Stomach smooth muscle (tissue), 2 donors: ENCODE measurements around the gene TARDBP.
"Not testable (repeated sequence)": the region's sequence is repeated elsewhere in the genome, so short reads cannot be mapped to it uniquely, and the experiment has no call there.

Source experiments
- H3K27ac ChIP-seq: one replicate; pipeline ENCODE4 v1.7.0; 2013; ENCODE audit warnings: mild to moderate bottlenecking, low read length, inconsistent platforms
- H3K27me3 ChIP-seq, 2 donors: one replicate each; pipeline ENCODE4 v1.7.0; 2013; ENCODE audit warnings: low read length in 2 of 2; ENCODE audit not compliant: insufficient read depth in 2 of 2, control insufficient read depth in 1 of 2
- H3K36me3 ChIP-seq, 2 donors: one replicate each; pipeline ENCODE4 v1.7.0; 2013; ENCODE audit warnings: low read length in 2 of 2; ENCODE audit not compliant: control insufficient read depth in 2 of 2, insufficient read depth in 2 of 2
- H3K4me1 ChIP-seq: one replicate; pipeline ENCODE4 v1.7.0; 2013; ENCODE audit warnings: low read length; ENCODE audit not compliant: control insufficient read depth, insufficient read depth
- H3K4me3 ChIP-seq, 2 donors: one replicate each; pipeline ENCODE4 v1.7.0; 2013; ENCODE audit warnings: low read length in 2 of 2
- H3K9ac ChIP-seq, 2 donors: one replicate each; pipeline ENCODE4 v1.7.0; 2013; ENCODE audit warnings: low read length in 2 of 2, mild to moderate bottlenecking in 1 of 2
- H3K9me3 ChIP-seq, 2 donors: one replicate each; pipeline ENCODE4 v1.7.0; 2013; ENCODE audit warnings: low read length in 2 of 2; ENCODE audit not compliant: control insufficient read depth in 2 of 2
- donor health status: healthy.
- donor health status: Pancreatic carcinoma.

Gene TARDBP

DNA sequence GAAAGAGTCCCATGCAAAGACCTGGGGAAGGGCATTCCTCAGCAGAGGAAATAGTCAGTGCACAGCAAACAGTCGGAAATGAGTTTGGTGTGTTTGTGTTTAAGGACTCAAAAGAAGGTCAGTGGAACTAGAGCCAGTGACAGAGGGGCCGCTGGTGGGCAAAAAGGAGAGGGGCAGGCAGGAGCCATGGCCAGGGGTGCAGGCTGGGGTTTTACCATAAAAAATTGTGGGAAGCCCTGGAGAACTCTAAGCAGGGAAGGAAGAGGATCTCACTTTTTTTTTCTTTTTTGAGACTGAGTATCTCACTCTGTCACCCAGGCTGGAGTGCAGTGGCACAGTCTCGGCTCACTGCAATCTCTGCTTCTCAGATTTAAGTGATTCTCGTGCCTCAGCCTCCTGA lies 33.7 kb upstream of the TARDBP start:
- H3K36me3 ChIP-seq = no peaks in the 10 kb centered on the region
- no peak overlapping the region for H3K9ac ChIP-seq
- H3K4me1 ChIP-seq = peaks cover 16% of the 10 kb centered on the region
- H3K27ac ChIP-seq = peak overlapping the region; percentile 66
- no peaks in the 10 kb centered on the region for H3K9me3 ChIP-seq
- H3K4me3 ChIP-seq = no peak overlapping the region
- no peaks in the 10 kb centered on the region for H3K27me3 ChIP-seq

DNA sequence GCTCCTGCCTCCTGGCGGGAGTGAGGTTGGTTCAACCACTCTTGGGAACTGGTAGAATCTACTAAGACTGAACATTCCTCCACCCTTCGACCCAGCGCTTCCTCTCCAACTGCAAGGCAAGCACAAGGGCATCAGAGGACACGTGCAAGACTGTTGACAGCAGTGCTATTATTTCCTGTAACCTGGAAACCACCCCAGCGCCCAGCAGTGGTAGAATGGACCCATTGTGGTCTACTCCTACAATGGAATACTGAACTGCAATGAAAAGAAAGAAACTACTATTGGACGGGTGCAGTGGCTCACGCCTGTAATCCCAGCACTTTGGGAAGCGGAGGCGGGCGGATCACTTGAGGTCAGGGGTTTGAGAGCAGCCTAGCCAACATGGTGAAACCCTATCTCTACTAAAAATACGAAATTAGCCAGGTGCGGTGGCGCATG lies 33.0 kb upstream of the TARDBP start:
- Histone ChIP-seq H3K27ac (peak overlapping the region; percentile 66), H3K27me3 (no peaks in the 10 kb centered on the region), H3K4me1 (peaks cover 16% of the 10 kb centered on the region), H3K36me3 (no peaks in the 10 kb centered on the region), H3K9me3 (no peaks in the 10 kb centered on the region), H3K4me3 (no peak overlapping the region), H3K9ac (no peak overlapping the region)

DNA sequence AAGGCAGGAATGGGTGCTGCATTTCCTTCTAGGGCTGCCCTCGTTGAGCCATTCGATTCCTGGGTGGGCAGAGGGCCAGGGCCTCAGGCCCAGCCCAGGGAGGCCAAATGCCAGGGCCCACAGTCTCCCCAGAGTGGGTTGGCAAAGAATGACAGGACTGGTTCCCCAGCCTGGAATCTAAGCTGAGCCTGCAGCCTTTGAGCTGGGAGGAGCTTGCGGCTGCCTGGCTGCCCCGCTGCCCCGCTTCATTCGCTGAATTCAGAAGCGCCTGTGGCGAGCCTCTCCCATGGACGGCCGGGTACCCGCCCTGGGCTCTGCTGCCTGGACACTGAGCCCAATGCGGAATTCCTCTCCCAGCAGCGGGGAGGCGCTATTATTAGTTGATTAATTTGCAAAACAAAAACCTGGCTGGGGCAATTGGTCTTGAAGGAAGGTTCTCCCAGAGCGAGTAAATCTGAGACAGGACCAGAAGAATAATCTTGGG lies 32.3 kb upstream of the TARDBP start:
- Histone ChIP-seq H3K9ac (peak overlapping the region; percentile 71 to 81), H3K4me3 (peak overlapping the region; percentile 48 to 66), H3K4me1 (peaks cover 16% of the 10 kb centered on the region), H3K36me3 (no peaks in the 10 kb centered on the region), H3K27ac (peak overlapping the region; percentile 70), H3K9me3 (no peaks in the 10 kb centered on the region), H3K27me3 (no peaks in the 10 kb centered on the region)

DNA sequence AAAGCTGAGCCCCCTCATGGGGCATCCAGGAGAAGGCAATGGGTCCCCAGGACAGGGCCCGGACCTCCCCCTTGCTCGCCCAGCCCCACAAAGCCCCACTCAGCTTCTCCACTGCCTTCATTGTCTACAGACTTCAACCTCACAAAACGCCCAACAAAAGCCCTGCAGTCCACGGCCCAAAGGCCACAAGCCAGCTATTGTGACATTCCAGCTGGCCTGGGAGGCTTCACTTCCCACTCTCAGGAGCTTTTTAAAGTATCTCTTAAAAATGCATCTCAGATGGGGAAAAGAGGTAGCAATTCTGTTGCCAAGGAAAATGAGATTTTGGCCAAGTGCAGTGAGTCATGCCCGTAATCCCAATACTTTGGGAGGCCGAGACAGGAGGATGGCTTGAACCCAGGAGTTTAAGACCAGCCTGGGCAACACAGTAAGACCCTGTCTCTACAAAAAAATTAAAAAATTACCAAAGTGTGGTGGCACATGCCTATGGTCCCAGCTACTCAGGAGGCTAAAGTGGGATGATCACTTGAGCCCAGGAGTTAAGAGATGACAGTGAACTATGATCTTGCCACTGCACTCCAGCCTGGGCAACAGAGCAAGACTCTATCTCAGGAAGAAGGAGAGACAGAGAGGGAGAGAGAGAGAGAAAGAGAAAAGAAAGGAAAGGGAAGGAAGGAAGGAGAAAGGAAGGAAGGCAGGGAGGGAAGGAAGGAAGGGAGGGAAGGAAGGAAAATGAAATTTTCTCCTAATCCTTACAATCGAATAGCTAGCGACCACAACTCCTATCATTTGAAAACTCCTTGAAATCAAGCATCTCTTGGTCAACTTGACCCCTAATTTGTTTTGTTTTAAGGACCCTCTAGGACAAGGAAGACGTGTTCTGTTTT lies 31.4 kb upstream of the TARDBP start:
- Histone ChIP-seq H3K4me3 (peak overlapping the region in 1 of 2 donors; percentile 66), H3K4me1 (peaks cover 12% of the 10 kb centered on the region), H3K27ac (peak overlapping the region; percentile 70), H3K9me3 (no peaks in the 10 kb centered on the region), H3K27me3 (no peaks in the 10 kb centered on the region), H3K36me3 (no peaks in the 10 kb centered on the region), H3K9ac (peak overlapping the region; percentile 71 to 81)

DNA sequence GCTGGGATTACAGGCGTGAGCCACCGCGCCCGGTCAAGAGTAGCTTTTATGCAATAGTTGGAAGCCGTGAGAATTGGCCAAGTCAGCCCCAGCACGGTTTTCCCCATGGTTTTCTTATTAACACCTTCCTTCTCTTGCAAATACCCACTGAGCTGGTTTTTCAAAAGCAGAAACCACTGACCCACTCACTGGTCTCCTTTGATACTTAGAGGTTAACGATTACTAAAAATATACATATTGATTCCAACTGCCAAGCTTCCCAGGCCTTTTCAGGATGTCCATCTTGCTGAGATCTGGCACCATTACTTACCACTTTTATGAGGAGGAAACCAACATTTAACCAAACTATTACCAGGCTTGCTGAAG lies 25.9 kb upstream of the TARDBP start:
- no peaks in the 10 kb centered on the region for H3K36me3 ChIP-seq
- no peak overlapping the region for H3K27ac ChIP-seq
- no peaks in the 10 kb centered on the region for H3K9me3 ChIP-seq
- H3K27me3 ChIP-seq = no peaks in the 10 kb centered on the region
- no peaks in the 10 kb centered on the region for H3K4me1 ChIP-seq
- H3K9ac ChIP-seq = no peak overlapping the region
- H3K4me3 ChIP-seq = no peak overlapping the region

DNA sequence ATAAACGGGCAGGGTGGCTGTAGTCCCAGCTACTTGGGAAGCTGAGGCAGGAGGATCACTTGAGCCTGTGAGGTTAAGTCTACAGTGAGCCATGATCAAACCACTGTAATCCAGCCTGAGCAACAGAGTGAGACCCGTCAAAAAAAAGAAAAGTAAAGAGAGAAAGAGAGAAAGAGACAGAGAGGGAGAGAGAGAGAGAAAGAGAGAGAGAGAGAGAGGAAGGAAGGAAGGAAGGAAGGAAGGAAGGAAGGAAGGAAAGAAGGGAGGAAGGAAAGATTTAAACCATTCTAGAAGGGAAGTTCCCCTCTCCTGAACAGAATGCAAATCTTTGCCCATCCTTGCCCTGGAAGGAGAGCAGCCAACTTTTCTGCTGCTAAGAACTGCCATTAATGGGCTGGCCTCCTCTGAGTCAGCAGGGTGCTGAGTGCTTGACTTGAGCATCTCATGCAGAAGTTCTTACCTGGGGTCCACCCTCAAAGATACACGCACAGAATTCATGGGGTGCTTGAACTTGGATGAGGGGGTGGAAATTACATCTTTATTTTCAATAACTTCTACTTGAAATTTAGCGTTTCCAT lies 24.5 kb upstream of the TARDBP start:
- Histone ChIP-seq H3K27me3 (no peaks in the 10 kb centered on the region), H3K4me3 (no peak overlapping the region)

DNA sequence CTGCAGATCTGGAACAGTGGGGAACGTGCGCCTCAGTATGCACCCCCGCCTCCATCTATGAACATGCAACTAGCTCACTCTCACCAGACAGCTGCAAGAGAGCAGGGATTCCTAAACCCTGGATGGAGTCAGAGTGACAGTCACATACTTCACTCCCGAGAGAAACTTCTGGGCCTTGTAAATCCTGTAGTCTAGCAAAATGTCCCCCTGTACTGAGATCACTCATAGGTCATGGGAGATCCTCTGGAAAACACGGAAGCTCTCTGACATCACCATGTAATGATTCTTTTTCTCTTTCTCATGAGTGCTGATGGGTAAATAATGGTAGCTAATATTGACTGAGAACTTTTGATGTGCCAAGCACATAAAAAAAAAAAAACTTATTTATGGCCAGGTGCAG lies 23.4 kb upstream of the TARDBP start:
- Histone ChIP-seq H3K9ac (no peak overlapping the region), H3K9me3 (no peaks in the 10 kb centered on the region), H3K4me1 (no peaks in the 10 kb centered on the region), H3K36me3 (no peaks in the 10 kb centered on the region), H3K27me3 (no peaks in the 10 kb centered on the region), H3K4me3 (no peak overlapping the region), H3K27ac (no peak overlapping the region)

More for the DNA sequence above, 24.5 kb upstream of the TARDBP start:
- Histone ChIP-seq H3K9ac (no peak overlapping the region), H3K27ac (no peak overlapping the region), H3K9me3 (no peaks in the 10 kb centered on the region), H3K4me1 (no peaks in the 10 kb centered on the region), H3K36me3 (no peaks in the 10 kb centered on the region)

DNA sequence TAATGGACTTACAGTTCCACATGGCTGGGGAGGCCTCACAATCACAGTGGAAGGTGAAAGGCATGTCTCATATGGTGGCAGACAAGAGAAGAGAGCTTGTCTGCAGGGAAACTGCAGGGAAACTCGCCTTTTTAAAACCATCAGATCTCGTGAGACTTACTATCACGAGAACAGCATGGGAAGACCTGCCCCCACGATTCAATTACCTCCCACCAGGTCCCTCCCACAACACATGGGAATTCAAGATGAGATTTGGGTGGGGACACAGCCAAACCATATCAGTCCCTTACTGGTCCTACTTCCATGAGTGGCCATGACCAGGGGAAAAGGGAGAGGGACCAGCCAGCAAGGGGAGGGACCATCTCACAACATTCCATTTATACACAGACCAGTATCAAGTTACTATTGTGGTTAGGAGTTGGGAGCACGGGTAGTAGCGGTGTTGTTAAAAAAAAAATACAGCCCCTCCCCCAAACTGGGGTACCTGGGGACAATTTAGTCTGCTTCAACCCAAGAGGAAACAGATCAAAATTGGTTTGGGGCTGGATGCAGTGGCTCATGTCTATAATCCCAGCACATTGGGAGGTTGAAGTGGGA lies 22.4 kb upstream of the TARDBP start:
- not testable (repeated sequence) for H3K27me3 ChIP-seq, H3K27ac ChIP-seq, H3K4me3 ChIP-seq, H3K4me1 ChIP-seq, H3K36me3 ChIP-seq, H3K9me3 ChIP-seq, H3K9ac ChIP-seq

DNA sequence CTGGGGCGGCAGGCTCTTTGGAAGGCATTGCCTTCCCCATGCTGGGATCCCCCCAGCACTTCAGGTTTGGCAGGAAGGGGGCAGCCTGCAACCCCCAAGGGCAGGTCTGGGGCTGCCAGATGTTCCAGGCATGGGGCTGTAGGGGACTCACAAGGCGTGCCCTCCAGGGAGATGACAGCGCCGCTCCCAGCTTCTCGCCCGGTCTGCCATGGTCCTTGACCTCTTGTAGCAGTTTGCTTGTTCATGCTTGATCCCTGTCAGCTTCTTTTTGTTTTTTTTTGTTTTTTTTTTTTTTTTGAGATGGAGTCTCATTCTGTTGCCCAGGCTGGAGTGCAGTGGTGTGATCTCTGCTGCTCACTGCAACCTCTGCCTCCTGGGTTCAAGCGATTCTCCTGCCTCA lies 21.6 kb upstream of the TARDBP start:
- no peak overlapping the region for H3K4me3 ChIP-seq
- H3K9me3 ChIP-seq = no peaks in the 10 kb centered on the region
- no peak overlapping the region for H3K27ac ChIP-seq
- H3K36me3 ChIP-seq = no peaks in the 10 kb centered on the region
- no peaks in the 10 kb centered on the region for H3K27me3 ChIP-seq
- no peak overlapping the region for H3K9ac ChIP-seq
- H3K4me1 ChIP-seq = no peaks in the 10 kb centered on the region

DNA sequence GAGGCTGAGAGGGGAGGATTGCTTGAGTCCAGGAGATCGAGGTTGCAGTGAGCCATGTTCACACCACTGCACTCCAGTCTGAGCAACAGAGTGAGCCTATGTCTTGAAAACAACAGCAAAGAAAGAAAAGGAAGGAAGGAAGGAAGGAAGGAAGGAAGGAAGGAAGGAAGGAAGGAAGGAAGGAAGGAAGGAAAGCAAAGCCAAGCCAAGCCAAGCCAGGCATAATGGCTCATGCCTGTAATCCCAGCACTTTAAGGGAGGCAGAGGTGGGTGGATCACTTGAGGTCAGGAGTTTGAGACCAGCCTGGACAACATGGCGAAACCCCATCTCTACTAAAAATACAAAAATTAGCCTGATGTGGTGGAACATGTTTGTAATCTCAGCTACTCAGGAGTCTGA lies 20.4 kb upstream of the TARDBP start:
- not testable (repeated sequence) for H3K9me3 ChIP-seq, H3K27ac ChIP-seq, H3K4me3 ChIP-seq, H3K27me3 ChIP-seq, H3K36me3 ChIP-seq, H3K9ac ChIP-seq, H3K4me1 ChIP-seq

DNA sequence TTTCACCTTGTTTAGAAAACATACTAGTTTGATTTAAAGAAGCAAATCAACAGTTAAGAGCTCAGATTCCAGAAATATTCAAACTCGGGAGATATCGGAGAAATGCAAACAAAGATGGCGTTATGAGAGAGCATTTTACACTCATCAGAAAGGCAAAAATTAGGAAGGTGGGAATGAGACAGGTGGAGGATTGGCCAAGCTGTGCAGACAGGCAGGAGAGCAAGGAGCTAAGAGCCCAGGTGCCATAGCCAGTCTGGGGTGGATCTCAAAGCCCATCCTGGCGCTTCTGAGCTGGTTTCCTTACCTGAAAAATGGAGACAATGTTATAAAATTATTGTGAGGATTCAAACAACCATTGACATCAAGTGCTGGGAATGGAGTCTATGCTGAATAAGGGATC lies 19.6 kb upstream of the TARDBP start:
- H3K9ac ChIP-seq = no peak overlapping the region
- H3K9me3 ChIP-seq = no peaks in the 10 kb centered on the region
- H3K27me3 ChIP-seq = no peaks in the 10 kb centered on the region
- H3K4me1 ChIP-seq = no peaks in the 10 kb centered on the region
- no peaks in the 10 kb centered on the region for H3K36me3 ChIP-seq
- no peak overlapping the region for H3K27ac ChIP-seq
- H3K4me3 ChIP-seq = no peak overlapping the region
